Measurements from ENCODE around the gene SCYL2.

Gene SCYL2

GRCh38 chr12:100381379-100381778 is 114.4 kb downstream of the SCYL2 start:
- DNase-seq, result no peak

GRCh38 chr12:100382338-100382737 is 115.4 kb downstream of the SCYL2 start:
- no peak for DNase-seq

GRCh38 chr12:100383586-100384558 is 116.9 kb downstream of the SCYL2 start:
- no peak for DNase-seq

- DNase-seq, result no peak
Measured at GRCh38 chr12:100384559-100384935, 117.6 kb downstream of the SCYL2 start.

- no peak for DNase-seq
Measured at GRCh38 chr12:100388382-100388781, 121.4 kb downstream of the SCYL2 start.
